K562 (cell line): Measurements from ENCODE around the gene ACSF2. TPM values are rescaled to one million over a fixed set of nuclear protein-coding genes. Genes with fewer than 3 reads are reported as not detected.

Experiments used
- ATAC-seq: fragments of 200-7000 bp; cut with Tn5 transposase; 3 replicates; pipeline ENCODE4 v1.9.1; 2020; ENCODE audit warnings: moderate library complexity
- BruUV-seq: library from RNA; stranded (reverse); fragments of 400-500 nt; replicated peaks from 2 replicates; lab custom pipeline; 2021; lab: Mats Ljungman, UMichigan
- CTCF ChIA-PET: fragments of 300-600 bp; formaldehyde crosslinking; extraction: SDS; loops from one replicate; lab custom pipeline; 2021; ENCODE audit warnings: low intra/inter-chr PET ratio; lab: Yijun Ruan, JAX
- POLR2A ChIA-PET: fragments of 300-600, 350-650 bp; sonication (Branson Sonifier 250); formaldehyde crosslinking; extraction: SDS; loops from one replicate; lab custom pipeline; 2021; ENCODE audit warnings: antibody characterized with exemption, inconsistent platforms; lab: Yijun Ruan, JAX
- DNase-seq, 4 experiments: peaks; one replicate each; pipeline versions ENCODE4 v3.0.0 to v3.0.0-alpha.2; 2011 to 2018; ENCODE audit warnings: low spot score in 3 of 4, mixed read lengths in 3 of 4; ENCODE audit errors: extremely low read depth in 1 of 4
- FAIRE-seq: peaks from 2 replicates; lab custom pipeline; 2011; peaks lifted over from hg19 to GRCh38; lab: Jason Lieb, UNC
- H2AFZ ChIP-seq: 2 replicates; pipeline ENCODE4 v1.6.0; 2011; ENCODE audit warnings: low read depth, low read length, control low read depth, inconsistent platforms
- H3K27ac ChIP-seq: fragments of 200-600 bp; 3 replicates; pipeline ENCODE4 v1.8.0; 2011; ENCODE audit warnings: low read depth, mild to moderate bottlenecking, control low read depth, inconsistent platforms, low read length, moderate library complexity, mixed read lengths; ENCODE audit errors: extremely low read depth
- H3K27me3 ChIP-seq, 2 experiments: fragments of 300-600 bp in 1 of 2; 2 replicates in 1 of 2; 3 replicates in 1 of 2; pipeline versions ENCODE4 v1.6.0 to v1.8.0; 2011; ENCODE audit warnings: inconsistent platforms in 2 of 2, low read length in 2 of 2, mild to moderate bottlenecking in 1 of 2, mixed read lengths in 1 of 2, moderate library complexity in 1 of 2; ENCODE audit not compliant: control insufficient read depth in 2 of 2, insufficient read depth in 2 of 2
- H3K36me3 ChIP-seq: fragments of 300-600 bp; 3 replicates; pipeline ENCODE4 v1.8.0; 2011; ENCODE audit warnings: mild to moderate bottlenecking, low read length, inconsistent platforms; ENCODE audit not compliant: control insufficient read depth, insufficient read depth
- H3K4me1 ChIP-seq, 2 experiments: fragments of 200-600 bp in 1 of 2; replicated peaks in 1 of 2; 2 replicates in 1 of 2; 3 replicates in 1 of 2; pipeline versions ENCODE4 v1.5.1 to v1.8.0; 2011; ENCODE audit warnings: inconsistent platforms in 2 of 2, low read length in 2 of 2, mild to moderate bottlenecking in 1 of 2, mixed read lengths in 1 of 2, moderate library complexity in 1 of 2; ENCODE audit not compliant: control insufficient read depth in 2 of 2, insufficient read depth in 2 of 2
- H3K4me2 ChIP-seq: 2 replicates; pipeline ENCODE4 v1.6.1; 2011; ENCODE audit warnings: low read length, control low read depth, inconsistent platforms, mixed read lengths; ENCODE audit not compliant: insufficient read depth
- H3K4me3 ChIP-seq: fragments of 200-600 bp; sonication (generic), shearing (Covaris generic); 2 replicates; pipeline ENCODE4 v1.5.1; 2016; ENCODE audit warnings: control low read depth, inconsistent platforms
- H3K79me2 ChIP-seq: fragments of 200-600 bp; 3 replicates; pipeline ENCODE4 v1.8.0; 2011; ENCODE audit warnings: low read length, inconsistent platforms; ENCODE audit not compliant: control insufficient read depth, insufficient read depth
- H3K9ac ChIP-seq, 2 experiments: 2 replicates each; pipeline versions ENCODE4 v1.6.0 to v1.6.1; 2011; ENCODE audit warnings: low read depth in 2 of 2, low read length in 2 of 2, control low read depth in 1 of 2, inconsistent platforms in 1 of 2, mild to moderate bottlenecking in 1 of 2, mixed read lengths in 1 of 2; ENCODE audit not compliant: insufficient read depth in 1 of 2
- H3K9me1 ChIP-seq: one replicate; pipeline ENCODE4 v1.6.0; 2011; ENCODE audit warnings: inconsistent platforms, mild to moderate bottlenecking, low read length, moderate library complexity; ENCODE audit not compliant: control insufficient read depth, insufficient read depth
- H3K9me3 ChIP-seq: replicated peaks from 2 replicates; pipeline ENCODE4 v1.5.1; 2011; ENCODE audit warnings: low read depth, low read length, inconsistent platforms; ENCODE audit not compliant: control insufficient read depth, insufficient read depth
- H4K20me1 ChIP-seq: replicated peaks from 2 replicates; pipeline ENCODE4 v1.6.1; 2011; ENCODE audit warnings: low read length, inconsistent platforms, mixed read lengths; ENCODE audit not compliant: control insufficient read depth, insufficient read depth
- COPS2 ChIP-seq: fragments of 450-650 bp; conservative IDR thresholded peaks from 2 replicates; pipeline ENCODE4 v1.6.1; 2016; ENCODE audit warnings: mild to moderate bottlenecking, moderate library complexity
- ESRRB ChIP-seq: fragments of 250-450 bp; sonication (Bioruptor Pico); IDR thresholded peaks from 2 replicates; pipeline ENCODE4 v1.5.0; 2020; ENCODE audit warnings: mild to moderate bottlenecking, moderate library complexity, borderline replicate concordance
- FUS ChIP-seq: fragments of 200-400 bp; formaldehyde crosslinking; optimal IDR thresholded peaks from 2 replicates; pipeline ENCODE3; 2017; ENCODE audit warnings: low read depth, low read length
- GTF2A2 ChIP-seq: IDR thresholded peaks from 2 replicates; pipeline ENCODE4 v1.6.1; 2016; ENCODE audit warnings: mild to moderate bottlenecking, missing genetic modification characterization, missing compliant biosample characterization
- JUNB ChIP-seq: fragments of 450-650 bp; formaldehyde crosslinking; conservative IDR thresholded peaks from 2 replicates; pipeline ENCODE4 v1.4.0; 2020; ENCODE audit warnings: mild to moderate bottlenecking
- NFRKB ChIP-seq: fragments of 450-650 bp; IDR thresholded peaks from 2 replicates; pipeline ENCODE4 v1.6.1; 2016; ENCODE audit warnings: low read depth
- PTTG1 ChIP-seq: fragments of 450-650 bp; IDR thresholded peaks from 2 replicates; pipeline ENCODE4 v1.6.1; 2016; ENCODE audit warnings: low read depth, mild to moderate bottlenecking, missing genetic modification characterization, missing compliant biosample characterization
- RFX1 ChIP-seq: fragments of 450-650 bp; IDR thresholded peaks from 2 replicates; pipeline ENCODE4 v1.6.1; 2016; ENCODE audit warnings: mild to moderate bottlenecking, moderate library complexity
- SFPQ ChIP-seq: fragments of 200-400 bp; formaldehyde crosslinking; IDR thresholded peaks from 2 replicates; pipeline ENCODE4 v1.6.1; 2017; ENCODE audit warnings: mild to moderate bottlenecking, low read depth, low read length, moderate library complexity
- SP2 ChIP-seq: IDR thresholded peaks from 2 replicates; pipeline ENCODE4 v1.6.1; 2011; ENCODE audit warnings: mild to moderate bottlenecking, low read depth, low read length, moderate library complexity; ENCODE audit not compliant: poor library complexity, severe bottlenecking; ENCODE audit errors: extremely low read depth
- TEAD2 ChIP-seq: fragments of 450-650 bp; IDR thresholded peaks from 2 replicates; pipeline ENCODE4 v1.6.1; 2016; ENCODE audit warnings: missing genetic modification characterization, control low read depth, missing compliant biosample characterization
- THRAP3 ChIP-seq: fragments of 450-650 bp; IDR thresholded peaks from 2 replicates; pipeline ENCODE4 v1.6.1; 2016; ENCODE audit warnings: mild to moderate bottlenecking, inconsistent platforms, borderline replicate concordance
- ZNF280B ChIP-seq: fragments of 250-450 bp; sonication (Bioruptor Pico); IDR thresholded peaks from 2 replicates; pipeline ENCODE4 v1.5.1; 2021; ENCODE audit warnings: mild to moderate bottlenecking
- ZNF282 ChIP-seq: sonication (generic); formaldehyde crosslinking; IDR thresholded peaks from 2 replicates; pipeline ENCODE4 v1.8.1; 2023; ENCODE audit warnings: missing genetic modification reagents
- ZNF347 ChIP-seq: fragments of 450-650 bp; formaldehyde crosslinking; IDR thresholded peaks from 2 replicates; pipeline ENCODE4 v1.4.0; 2020; ENCODE audit warnings: low read depth, mild to moderate bottlenecking, moderate library complexity
- ZNF431 ChIP-seq: sonication (generic); formaldehyde crosslinking; IDR thresholded peaks from 2 replicates; pipeline ENCODE4 v1.8.0; 2022; ENCODE audit warnings: mild to moderate bottlenecking, missing genetic modification reagents
- in situ Hi-C: fragments of 300-500 bp; cut with MboI; formaldehyde crosslinking; loops from 4 replicates; pipeline ENCODE4 v1.15.0; 2018; ENCODE audit warnings: inconsistent platforms, mixed read lengths
- intact Hi-C: fragments of 100-400 bp; cut with micrococcal nuclease; formaldehyde crosslinking; loops from 2 replicates; pipeline ENCODE4 v1.14.2; 2022
- polyA plus RNA-seq, 8 experiments: library from polyadenylated mRNA; depleted of rRNA in 4 of 8; stranded (reverse) in 5 of 8; unstranded in 3 of 8; fragments of >200 nt; fragmentation: Nextera tagmentation in 2 of 8; fragmentation: Illumina TruSeq in 1 of 8; extraction: Ambion mirVana in 2 of 8; extraction: Trizol in 1 of 8; gene quantifications; 2 replicates each; pipeline versions ENCODE4 v1.2.1 to v1.2.3, GENCODE V29; 2011 to 2014; ENCODE audit warnings: inconsistent platforms in 1 of 8, missing spikeins in 1 of 8
- total RNA-seq, 7 experiments: library from RNA; depleted of rRNA in 6 of 7; stranded (reverse); fragments of >200 nt in 6 of 7; fragmentation: Illumina TruSeq in 2 of 7; extraction: Trizol in 2 of 7; gene quantifications; 2 replicates each; pipeline versions ENCODE4 v1.2.1 to v1.2.3, GENCODE V29; 2011 to 2021; ENCODE audit warnings: low replicate concordance in 1 of 7
- TF ChIP-seq, protein P1 (sequence below), 2 experiments: fragments of 450-650 bp; IDR thresholded peaks; 2 replicates each; pipeline ENCODE4 v1.6.1; 2016

The ACSF2 gene
- total and polyA plus RNA-seq, 9 of the 15 experiments (the other 6 are each of a cell fraction or from before 2014, with no cell fraction given) = 0.89 to 6.1 (median 3.5) TPM

GRCh38 chr17:50498021-50498874 is 72.2 kb downstream of the ACSF2 start (continued):
- no peak for TF ChIP-seq SFPQ
- TF ChIP-seq ZNF282 = no peak
- no peak for TF ChIP-seq ZNF347 (CRISPR knock-in tag)

- no peaks in the 10 kb centered on the region for H3K9me3 ChIP-seq
- intact Hi-C loops (no loop called here), in situ Hi-C loops (no loop called here)
- ATAC-seq = no peak
- no peak overlapping the region for H2AFZ ChIP-seq
- no peaks in the 10 kb centered on the region; a peak in 2 of 5 replicates for H3K4me1 ChIP-seq
- H3K36me3 ChIP-seq = no peaks in the 10 kb centered on the region
- DNase-seq = no peak
- H4K20me1 ChIP-seq = 0 out of 2 replicates have a peak, but pooled peaks cover 3% of the 10 kb centered on the region
- no peak overlapping the region for H3K4me3 ChIP-seq
- peaks cover 14 to 20% of the 10 kb centered on the region in 2 experiments; a peak in 4 of 5 replicates for H3K27me3 ChIP-seq
- H3K27ac ChIP-seq = no peak overlapping the region
- CTCF ChIA-PET = no interaction called here
- POLR2A ChIA-PET = no interaction called here
- H3K9ac ChIP-seq = no peak overlapping the region
- BruUV-seq = no TSS peak
- FAIRE-seq = no peak
- no peak overlapping the region for H3K4me2 ChIP-seq
- H3K79me2 ChIP-seq = no peaks in the 10 kb centered on the region
- H3K9me1 ChIP-seq = no peaks in the 10 kb centered on the region
- no peak for TF ChIP-seq JUNB (CRISPR knock-in tag)
- no peak for TF ChIP-seq COPS2
- TF ChIP-seq, protein P1, sequence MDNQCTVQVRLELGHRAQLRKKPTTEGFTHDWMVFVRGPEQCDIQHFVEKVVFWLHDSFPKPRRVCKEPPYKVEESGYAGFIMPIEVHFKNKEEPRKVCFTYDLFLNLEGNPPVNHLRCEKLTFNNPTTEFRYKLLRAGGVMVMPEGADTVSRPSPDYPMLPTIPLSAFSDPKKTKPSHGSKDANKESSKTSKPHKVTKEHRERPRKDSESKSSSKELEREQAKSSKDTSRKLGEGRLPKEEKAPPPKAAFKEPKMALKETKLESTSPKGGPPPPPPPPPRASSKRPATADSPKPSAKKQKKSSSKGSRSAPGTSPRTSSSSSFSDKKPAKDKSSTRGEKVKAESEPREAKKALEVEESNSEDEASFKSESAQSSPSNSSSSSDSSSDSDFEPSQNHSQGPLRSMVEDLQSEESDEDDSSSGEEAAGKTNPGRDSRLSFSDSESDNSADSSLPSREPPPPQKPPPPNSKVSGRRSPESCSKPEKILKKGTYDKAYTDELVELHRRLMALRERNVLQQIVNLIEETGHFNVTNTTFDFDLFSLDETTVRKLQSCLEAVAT (IDR thresholded peaks at IDR 0.05) = no peak
- TF ChIP-seq NFRKB = no peak
- TF ChIP-seq GTF2A2 (tag) = no peak
- no peak for TF ChIP-seq SP2
- no peak for TF ChIP-seq FUS
- TF ChIP-seq ZNF280B (CRISPR knock-in tag) = no peak
- TF ChIP-seq RFX1 = no peak
- no peak for TF ChIP-seq ZNF431 (CRISPR knock-in tag)
- no peak for TF ChIP-seq THRAP3
- TF ChIP-seq PTTG1 (tag) = no peak
- no peak for TF ChIP-seq ESRRB (CRISPR knock-in tag)
- TF ChIP-seq TEAD2 (tag) = no peak
Measured at GRCh38 chr17:50499270-50499669, 73.3 kb downstream of the ACSF2 start.
